Loucy (cell line): ENCODE results near the gene MYO5B.
"Not testable (repeated sequence)": the region's sequence is repeated elsewhere in the genome, so short reads cannot be mapped to it uniquely, and the experiment has no call there.

ENCODE experiments used
- H2AFZ ChIP-seq: fragments of 200-600 bp; sonication (generic); 2 replicates; pipeline ENCODE4 v1.6.0; 2016; ENCODE audit warnings: antibody characterized with exemption, mild to moderate bottlenecking, low read length, moderate library complexity
- H3F3A ChIP-seq: fragments of 200-600 bp; 2 replicates; pipeline ENCODE4 v1.6.0; 2016; ENCODE audit warnings: antibody characterized with exemption, low read depth, mild to moderate bottlenecking
- H3K27me3 ChIP-seq: fragments of 200-600 bp; sonication (generic); 2 replicates; pipeline ENCODE4 v1.6.1; 2014; ENCODE audit warnings: low read length, mild to moderate bottlenecking; ENCODE audit not compliant: insufficient read depth, poor library complexity, severe bottlenecking
- H3K36me3 ChIP-seq: fragments of 200-600 bp; sonication (generic); 2 replicates; pipeline ENCODE4 v1.6.1; 2016; ENCODE audit warnings: low read length; ENCODE audit not compliant: insufficient read depth
- H3K4me1 ChIP-seq: fragments of 200-600 bp; sonication (generic); 2 replicates; pipeline ENCODE4 v1.5.1; 2014; ENCODE audit warnings: low read length, mild to moderate bottlenecking; ENCODE audit not compliant: insufficient read depth, poor library complexity, severe bottlenecking
- H3K4me2 ChIP-seq: fragments of 200-600 bp; sonication (generic); 2 replicates; pipeline ENCODE4 v1.6.0; 2014; ENCODE audit warnings: antibody characterized with exemption, low read length, low read depth, mild to moderate bottlenecking; ENCODE audit not compliant: poor library complexity, severe bottlenecking
- H3K4me3 ChIP-seq: fragments of 200-600 bp; sonication (generic); 2 replicates; pipeline ENCODE4 v1.5.1; 2014; ENCODE audit warnings: low read length, mild to moderate bottlenecking, mixed read lengths; ENCODE audit not compliant: poor library complexity, severe bottlenecking
- H3K79me2 ChIP-seq: fragments of 200-600 bp; sonication (generic); 2 replicates; pipeline ENCODE4 v1.6.1; 2014; ENCODE audit warnings: low read length; ENCODE audit not compliant: insufficient read depth
- H3K9ac ChIP-seq: fragments of 200-600 bp; sonication (generic); 2 replicates; pipeline ENCODE4 v1.6.0; 2014; ENCODE audit warnings: mild to moderate bottlenecking, low read depth, low read length, moderate library complexity; ENCODE audit not compliant: poor library complexity, severe bottlenecking
- H3K9me2 ChIP-seq: fragments of 200-600 bp; sonication (generic); replicated peaks from 2 replicates; pipeline ENCODE4 v1.6.1; 2016; ENCODE audit warnings: low read depth, low read length, mixed read lengths
- H3K9me3 ChIP-seq: fragments of 200-600 bp; sonication (generic); 2 replicates; pipeline ENCODE4 v1.6.1; 2014; ENCODE audit warnings: mild to moderate bottlenecking, antibody characterized with exemption, low read length, low read depth; ENCODE audit not compliant: insufficient read depth
- H4K20me1 ChIP-seq: fragments of 200-600 bp; sonication (generic); 2 replicates; pipeline ENCODE4 v1.6.0; 2014; ENCODE audit warnings: antibody characterized with exemption, low read length, mild to moderate bottlenecking; ENCODE audit not compliant: insufficient read depth, poor library complexity, severe bottlenecking
- CTCF ChIP-seq: fragments of 200-600 bp; sonication (generic); conservative IDR thresholded peaks from 2 replicates; pipeline ENCODE4 v1.5.1; 2014; ENCODE audit warnings: mild to moderate bottlenecking, antibody characterized with exemption, low read length
- EZH2phosphoT487 ChIP-seq: fragments of 200-600 bp; IDR thresholded peaks from 2 replicates; pipeline ENCODE4 v1.6.1; 2018; ENCODE audit warnings: antibody characterized with exemption, mild to moderate bottlenecking, moderate library complexity, borderline replicate concordance

Gene MYO5B

GRCh38 chr18:49893036-49893435 lies 301.9 kb downstream of the MYO5B start:
- H2AFZ ChIP-seq = no peak overlapping the region
- no peaks in the 10 kb centered on the region for H3F3A ChIP-seq
- no peak overlapping the region for H3K4me3 ChIP-seq
- H3K79me2 ChIP-seq = no peaks in the 10 kb centered on the region
- no peaks in the 10 kb centered on the region for H3K9me3 ChIP-seq
- no peak overlapping the region for H3K9ac ChIP-seq
- no peaks in the 10 kb centered on the region for H3K4me1 ChIP-seq
- H3K27me3 ChIP-seq = no peaks in the 10 kb centered on the region
- no peaks in the 10 kb centered on the region for H4K20me1 ChIP-seq
- H3K4me2 ChIP-seq = no peak overlapping the region
- no peaks in the 10 kb centered on the region for H3K36me3 ChIP-seq
- TF ChIP-seq CTCF = no peak
- TF ChIP-seq EZH2phosphoT487 = no peak
- no peaks in the 10 kb centered on the region for H3K9me2 ChIP-seq

GRCh38 chr18:49892148-49892924 lies 302.6 kb downstream of the MYO5B start:
- no peak overlapping the region for H3K9ac ChIP-seq
- TF ChIP-seq CTCF (no peak), EZH2phosphoT487 (no peak)

GRCh38 chr18:49890041-49890440 lies 304.9 kb downstream of the MYO5B start:
- no peak overlapping the region for H3K9ac ChIP-seq
- no peaks in the 10 kb centered on the region for H3K27me3 ChIP-seq
- H3K9me3 ChIP-seq = no peaks in the 10 kb centered on the region
- no peaks in the 10 kb centered on the region for H3K79me2 ChIP-seq
- H3K4me2 ChIP-seq = no peak overlapping the region
- H2AFZ ChIP-seq = no peak overlapping the region
- H3K4me3 ChIP-seq = no peak overlapping the region
- H3F3A ChIP-seq = no peaks in the 10 kb centered on the region
- H3K36me3 ChIP-seq = no peaks in the 10 kb centered on the region
- H4K20me1 ChIP-seq = no peaks in the 10 kb centered on the region
- H3K9me2 ChIP-seq = no peaks in the 10 kb centered on the region
- TF ChIP-seq CTCF (no peak), EZH2phosphoT487 (no peak)
- no peaks in the 10 kb centered on the region for H3K4me1 ChIP-seq

More at GRCh38 chr18:49892148-49892924, 302.6 kb downstream of the MYO5B start:
- H3K79me2 ChIP-seq = no peaks in the 10 kb centered on the region
- no peak overlapping the region for H3K4me3 ChIP-seq
- no peak overlapping the region for H2AFZ ChIP-seq
- H3K27me3 ChIP-seq = no peaks in the 10 kb centered on the region
- H3K9me2 ChIP-seq = no peaks in the 10 kb centered on the region
- H3K4me1 ChIP-seq = no peaks in the 10 kb centered on the region
- no peaks in the 10 kb centered on the region for H3F3A ChIP-seq
- no peaks in the 10 kb centered on the region for H3K9me3 ChIP-seq
- H3K36me3 ChIP-seq = no peaks in the 10 kb centered on the region
- no peak overlapping the region for H3K4me2 ChIP-seq
- no peaks in the 10 kb centered on the region for H4K20me1 ChIP-seq

- H3K27me3 ChIP-seq, H3K9me2 ChIP-seq, H3K9ac ChIP-seq, H3K4me2 ChIP-seq, H3F3A ChIP-seq, H2AFZ ChIP-seq, H3K4me1 ChIP-seq, H4K20me1 ChIP-seq, H3K36me3 ChIP-seq, H3K9me3 ChIP-seq, H3K4me3 ChIP-seq, H3K79me2 ChIP-seq: not testable (repeated sequence)
These were observed 305.4 kb downstream of the MYO5B start for GRCh38 chr18:49889552-49889951.
